GM21423 (cell line): Measurements from ENCODE around the gene SLC50A1.
A peak's percentile ranks its signal among the peaks of the same experiment; 100 is the strongest.
"Not testable (repeated sequence)": the region's sequence is repeated elsewhere in the genome, so short reads cannot be mapped to it uniquely, and the experiment has no call there.

Source experiments
- ATAC-seq: cut with Tn5 transposase; IDR thresholded peaks from one replicate; pipeline ENCODE4 v1.9.1; 2021; ENCODE audit warnings: mild to moderate bottlenecking, moderate library complexity; ENCODE audit not compliant: unreplicated experiment

The SLC50A1 gene

GRCh38 chr1:155134322-155134721, 1.3 kb upstream of the SLC50A1 start:
- no peak for ATAC-seq

- ATAC-seq = no peak
Measured at GRCh38 chr1:155134880-155135414, 705 bp upstream of the SLC50A1 start.

GRCh38 chr1:155136748-155137147, 1.1 kb downstream of the SLC50A1 start:
- no peak for ATAC-seq

GRCh38 chr1:155137154-155137949, 1.7 kb downstream of the SLC50A1 start:
- ATAC-seq = no peak

GRCh38 chr1:155139895-155140629, 4.4 kb downstream of the SLC50A1 start, which contains the start of gene DPM3:
Gene DPM3, minus strand, starts transcription at chr1:155140531. Its CDS starts 291 bp downstream, at chr1:155140240.
- peak; percentile 58 for ATAC-seq

- ATAC-seq = no peak
Measured at GRCh38 chr1:155140630-155140953, 4.9 kb downstream of the SLC50A1 start.

- ATAC-seq = no peak
Measured at GRCh38 chr1:155141749-155142148, 6.1 kb downstream of the SLC50A1 start.

- no peak for ATAC-seq
Measured at GRCh38 chr1:155145491-155145890, 9.8 kb downstream of the SLC50A1 start.

GRCh38 chr1:155155996-155156643, 20.5 kb downstream of the SLC50A1 start:
- not testable (repeated sequence) for ATAC-seq

GRCh38 chr1:155158991-155159390, 23.3 kb downstream of the SLC50A1 start:
- no peak for ATAC-seq

- ATAC-seq = no peak
Measured at GRCh38 chr1:155160128-155160527, 24.5 kb downstream of the SLC50A1 start.

- not testable (repeated sequence) for ATAC-seq
Measured at GRCh38 chr1:155162631-155163030, 27.0 kb downstream of the SLC50A1 start.

GRCh38 chr1:155163785-155164184, 28.1 kb downstream of the SLC50A1 start:
- ATAC-seq = not testable (repeated sequence)

GRCh38 chr1:155164625-155165024, 29.0 kb downstream of the SLC50A1 start:
- not testable (repeated sequence) for ATAC-seq

- no peak for ATAC-seq
Measured at GRCh38 chr1:155166051-155166470, 30.4 kb downstream of the SLC50A1 start.

- ATAC-seq = no peak
Measured at GRCh38 chr1:155166471-155167165, 31.0 kb downstream of the SLC50A1 start.

GRCh38 chr1:155167166-155168104, 31.8 kb downstream of the SLC50A1 start:
- no peak for ATAC-seq

GRCh38 chr1:155168105-155168445, 32.4 kb downstream of the SLC50A1 start:
- not testable (repeated sequence) for ATAC-seq

GRCh38 chr1:155168456-155169210, 33.0 kb downstream of the SLC50A1 start:
- no peak for ATAC-seq
